GM23338 (cell line): Measurements from ENCODE around the gene FOXP4. TPM values are rescaled to one million over a fixed set of nuclear protein-coding genes. Genes with fewer than 3 reads are reported as not detected.

Experiments used
- ATAC-seq: fragments of 200-7000 bp; cut with Tn5 transposase; 3 replicates; pipeline ENCODE4 v1.9.1; 2020
- DNase-seq: peaks from one replicate; pipeline ENCODE4 v3.0.0-alpha.2; 2015; ENCODE audit warnings: low spot score
- H2AFZ ChIP-seq: fragments of 200-600 bp; sonication (generic); 2 replicates; pipeline ENCODE4 v1.8.0; 2016; ENCODE audit warnings: antibody characterized with exemption, mild to moderate bottlenecking, moderate library complexity
- H3F3A ChIP-seq: fragments of 200-600 bp; sonication (generic); replicated peaks from 2 replicates; pipeline ENCODE4 v1.8.0; 2017; ENCODE audit warnings: antibody characterized with exemption, mixed run types, low read depth
- H3K27ac ChIP-seq: fragments of 200-600 bp; sonication (generic); 2 replicates; pipeline ENCODE4 v1.6.1; 2016; ENCODE audit warnings: low read depth
- H3K27me3 ChIP-seq: fragments of 200-600 bp; sonication (generic); 2 replicates; pipeline ENCODE4 v1.8.0; 2016; ENCODE audit warnings: mild to moderate bottlenecking, mixed run types, moderate library complexity; ENCODE audit not compliant: insufficient read depth
- H3K36me3 ChIP-seq: fragments of 200-600 bp; sonication (generic); 2 replicates; pipeline ENCODE4 v1.8.0; 2016; ENCODE audit warnings: mild to moderate bottlenecking; ENCODE audit not compliant: insufficient read depth
- H3K4me1 ChIP-seq: fragments of 200-600 bp; sonication (generic); 2 replicates; pipeline ENCODE4 v1.8.0; 2016; ENCODE audit warnings: mild to moderate bottlenecking, moderate library complexity; ENCODE audit not compliant: insufficient read depth
- H3K4me2 ChIP-seq: fragments of 200-600 bp; sonication (generic); 2 replicates; pipeline ENCODE4 v1.7.1; 2017; ENCODE audit warnings: mixed run types
- H3K4me3 ChIP-seq: fragments of 200-600 bp; sonication (generic); 2 replicates; pipeline ENCODE4 v1.6.1; 2016; ENCODE audit warnings: mixed run types
- H3K79me2 ChIP-seq: fragments of 200-600 bp; sonication (generic); replicated peaks from 2 replicates; pipeline ENCODE4 v1.8.0; 2017; ENCODE audit warnings: mild to moderate bottlenecking; ENCODE audit not compliant: insufficient read depth
- H3K9me2 ChIP-seq: fragments of 200-600 bp; sonication (generic); 2 replicates; pipeline ENCODE4 v1.8.0; 2017; ENCODE audit not compliant: insufficient read depth
- H4K20me1 ChIP-seq: fragments of 200-600 bp; sonication (generic); replicated peaks from 2 replicates; pipeline ENCODE4 v1.8.0; 2017; ENCODE audit warnings: mild to moderate bottlenecking; ENCODE audit not compliant: insufficient read depth
- H3K27ac Mint-ChIP-seq: 2 replicates; pipeline ENCODE4 v1.8.0; 2020; ENCODE audit warnings: inconsistent platforms, mild to moderate bottlenecking, moderate library complexity, mixed read lengths
- H3K27me3 Mint-ChIP-seq: 3 replicates; pipeline ENCODE4 v1.8.0; 2022; ENCODE audit warnings: low read depth, mild to moderate bottlenecking, moderate library complexity, mixed read lengths, inconsistent platforms; ENCODE audit not compliant: insufficient read depth, poor library complexity
- H3K36me3 Mint-ChIP-seq: 3 replicates; pipeline ENCODE4 v1.8.0; 2021; ENCODE audit warnings: low read depth, mild to moderate bottlenecking, inconsistent platforms, moderate library complexity, mixed read lengths
- H3K4me1 Mint-ChIP-seq: 3 replicates; pipeline ENCODE4 v1.8.0; 2020; ENCODE audit warnings: mild to moderate bottlenecking, inconsistent platforms, mixed read lengths
- H3K4me3 Mint-ChIP-seq: 3 replicates; pipeline ENCODE4 v1.8.0; 2021; ENCODE audit warnings: moderate library complexity, mild to moderate bottlenecking, inconsistent platforms, mixed read lengths
- H3K9me3 Mint-ChIP-seq: 3 replicates; pipeline ENCODE4 v1.8.0; 2020; ENCODE audit warnings: moderate library complexity, mild to moderate bottlenecking, inconsistent platforms, mixed read lengths
- CREB1 ChIP-seq: fragments of 250-450 bp; sonication (Bioruptor Pico); IDR thresholded peaks from 2 replicates; pipeline ENCODE4 v1.5.0; 2020; ENCODE audit warnings: low read depth, mild to moderate bottlenecking, moderate library complexity
- CTCF ChIP-seq, 2 experiments: fragments of 200-600 bp in 1 of 2; sonication (generic) in 1 of 2; conservative IDR thresholded peaks; 2 replicates each; pipeline versions ENCODE4 v1.5.1 to v1.6.1; 2016 to 2017; ENCODE audit warnings: antibody characterized with exemption in 2 of 2, low read depth in 2 of 2, mild to moderate bottlenecking in 2 of 2, moderate library complexity in 1 of 2
- ETS1 ChIP-seq: IDR thresholded peaks from 2 replicates; pipeline ENCODE4 v1.6.1; 2016; ENCODE audit warnings: antibody characterized with exemption
- EZH2 ChIP-seq: fragments of 200-600 bp; sonication (generic); IDR thresholded peaks from one replicate; pipeline ENCODE4 v1.8.0; 2017; ENCODE audit warnings: antibody characterized with exemption, mild to moderate bottlenecking, low read depth; ENCODE audit not compliant: unreplicated experiment
- EZH2phosphoT487 ChIP-seq: fragments of 200-600 bp; sonication (generic); IDR thresholded peaks from one replicate; pipeline ENCODE4 v1.8.1; 2018; ENCODE audit warnings: antibody characterized with exemption; ENCODE audit not compliant: unreplicated experiment
- JUNB ChIP-seq: IDR thresholded peaks from one replicate; pipeline ENCODE4 v1.6.1; 2016; ENCODE audit warnings: antibody characterized with exemption; ENCODE audit not compliant: unreplicated experiment
- POLR2AphosphoS5 ChIP-seq: IDR thresholded peaks from 2 replicates; pipeline ENCODE4 v1.6.1; 2016; ENCODE audit warnings: antibody characterized with exemption, low read depth
- REST ChIP-seq: IDR thresholded peaks from one replicate; pipeline ENCODE4 v1.6.1; 2018; ENCODE audit warnings: antibody characterized with exemption; ENCODE audit not compliant: unreplicated experiment
- STAT1 ChIP-seq: IDR thresholded peaks from one replicate; pipeline ENCODE4 v1.6.1; 2016; ENCODE audit warnings: antibody characterized with exemption; ENCODE audit not compliant: unreplicated experiment
- ZNF114 ChIP-seq: fragments of 250-450 bp; sonication (Bioruptor Pico); IDR thresholded peaks from 2 replicates; pipeline ENCODE4 v1.5.0; 2020; ENCODE audit warnings: mild to moderate bottlenecking, moderate library complexity
- ZNF331 ChIP-seq: fragments of 250-450 bp; sonication (Bioruptor Pico); IDR thresholded peaks from 2 replicates; pipeline ENCODE4 v1.5.0; 2020; ENCODE audit warnings: low read depth, mild to moderate bottlenecking, moderate library complexity
- ZNF462 ChIP-seq: fragments of 250-450 bp; sonication (Bioruptor Pico); IDR thresholded peaks from 2 replicates; pipeline ENCODE4 v1.5.0; 2020; ENCODE audit warnings: mild to moderate bottlenecking, moderate library complexity
- polyA plus RNA-seq: library from polyadenylated mRNA; unstranded; fragments of >200 nt; fragmentation: Nextera tagmentation; extraction: Ambion mirVana; gene quantifications from 2 replicates; pipeline ENCODE4 v1.2.1, GENCODE V29; 2016
- total RNA-seq: library from RNA; depleted of rRNA; stranded (reverse); fragments of >200 nt; shearing (Covaris generic); gene quantifications from 2 replicates; pipeline ENCODE4 v1.2.3, GENCODE V29; 2014

The FOXP4 gene
- total and polyA plus RNA-seq, 2 experiments from 2014 or later = 5.1 to 13.5 TPM

GRCh38 chr6:41649596-41649995 lies 103.4 kb downstream of the FOXP4 start:
- H3K27ac ChIP-seq = no peak overlapping the region
- peaks cover 16% of the 10 kb centered on the region for H3K4me1 Mint-ChIP-seq
- H3K9me2 ChIP-seq = no peaks in the 10 kb centered on the region
- H3K4me1 ChIP-seq = peaks cover 16% of the 10 kb centered on the region
- H3K27ac Mint-ChIP-seq = no peak overlapping the region
- TF ChIP-seq EZH2phosphoT487 (no peak), REST (no peak), ZNF331 (CRISPR knock-in tag) (no peak), ZNF462 (CRISPR knock-in tag) (no peak), ETS1 (no peak), STAT1 (no peak), JUNB (no peak), CTCF (conservative IDR thresholded peaks at IDR 0.05; ENCODE audit: low read depth in 2 of 2) (no peak), EZH2 (no peak), CREB1 (CRISPR knock-in tag) (no peak), ZNF114 (no peak), POLR2AphosphoS5 (no peak)
- ATAC-seq (no peak), DNase-seq (no peak)
- H3K27me3 ChIP-seq = 0 out of 2 replicates have a peak, but pooled peaks cover under 1% of the 10 kb centered on the region
- H3K9me3 Mint-ChIP-seq = no peaks in the 10 kb centered on the region
- no peak overlapping the region for H2AFZ ChIP-seq
- H4K20me1 ChIP-seq = peaks cover 6% of the 10 kb centered on the region; the same call in 1 of the 2 replicates
- no peak overlapping the region for H3K4me2 ChIP-seq
- H3K36me3 ChIP-seq = no peaks in the 10 kb centered on the region
- no peak overlapping the region for H3K4me3 Mint-ChIP-seq
- no peaks in the 10 kb centered on the region for H3F3A ChIP-seq
- H3K27me3 Mint-ChIP-seq = peaks cover 4% of the 10 kb centered on the region
- no peak overlapping the region for H3K4me3 ChIP-seq
- peaks cover 51% of the 10 kb centered on the region for H3K36me3 Mint-ChIP-seq
- no peaks in the 10 kb centered on the region for H3K79me2 ChIP-seq
